ENCODE data around the gene CAMTA1. TPM values are rescaled to one million over a fixed set of nuclear protein-coding genes. Genes with fewer than 3 reads are reported as not detected.

The CAMTA1 gene
- total RNA-seq, 2 experiments from 2014 or later = 43.9 to 73.3 TPM

DNA sequence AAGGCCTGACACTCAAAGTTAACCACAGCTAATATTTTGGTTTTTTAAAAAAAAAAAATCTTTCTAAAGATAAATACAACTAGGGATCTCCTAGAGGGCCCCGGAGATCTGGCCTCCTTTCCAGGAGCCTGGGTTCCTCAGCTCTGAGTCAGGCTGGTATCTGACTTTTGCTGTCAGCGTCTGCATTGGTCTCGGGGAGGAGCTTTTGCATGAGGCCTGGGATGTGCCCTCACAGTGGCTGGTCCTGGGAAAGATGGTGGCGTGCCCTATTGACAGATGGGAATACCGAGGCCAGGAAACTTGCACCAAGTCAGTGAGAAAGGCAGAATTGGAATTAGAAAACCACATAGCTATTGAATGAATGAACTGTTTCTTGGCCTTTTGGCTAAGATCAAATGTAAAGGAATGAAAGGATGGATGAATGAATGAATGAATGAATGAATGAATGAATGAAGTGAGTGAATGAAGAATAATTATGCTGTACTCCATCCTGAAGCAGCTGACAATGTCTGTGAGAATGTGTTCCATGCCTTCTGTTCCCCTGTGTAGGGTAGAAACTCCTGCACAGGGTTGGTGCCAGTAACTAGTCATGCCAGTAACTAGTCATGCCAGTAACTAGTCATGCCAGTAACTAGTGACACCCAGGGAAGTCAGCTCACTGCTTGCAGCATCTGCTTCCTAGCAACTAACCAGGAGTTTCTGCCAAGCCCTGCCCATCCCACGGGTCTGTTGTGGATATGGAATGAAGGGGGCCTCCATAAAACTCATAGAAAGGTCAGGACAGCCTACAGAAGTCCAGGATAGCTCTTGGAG is 743.3 kb downstream of the CAMTA1 start:
- Histone ChIP-seq H3K36me3 (ENCODE audit: insufficient read depth, low read length) (no peaks in the 10 kb centered on the region), H3K9me2 (ENCODE audit: insufficient read depth, low read length) (no peaks in the 10 kb centered on the region), H3K79me2 (ENCODE audit: insufficient read depth, low read depth, low read length) (no peaks in the 10 kb centered on the region), H3K27ac (ENCODE audit: low read depth, low read length, poor library complexity, severe bottlenecking) (no peak overlapping the region), H3K4me2 (ENCODE audit: low read length) (no peak overlapping the region), H2AFZ (ENCODE audit: low read length) (no peak overlapping the region), H4K20me1 (ENCODE audit: insufficient read depth, low read length) (no peaks in the 10 kb centered on the region), H3K4me3 (ENCODE audit: low read depth, low read length, poor library complexity, severe bottlenecking) (no peak overlapping the region), H3K4me1 (ENCODE audit: insufficient read depth, low read length, poor library complexity, severe bottlenecking) (no peaks in the 10 kb centered on the region), H3K9me3 (ENCODE audit: low read length) (no peaks in the 10 kb centered on the region)
- POLR2A ChIA-PET = no interaction called here
- no TSS peak for BruUV-seq (replicated peaks)
- TF ChIP-seq EZH2phosphoT487 (IDR thresholded peaks at IDR 0.05; ENCODE audit: borderline replicate concordance, low read depth, low read length) = no peak
- TF ChIP-seq, protein P1, sequence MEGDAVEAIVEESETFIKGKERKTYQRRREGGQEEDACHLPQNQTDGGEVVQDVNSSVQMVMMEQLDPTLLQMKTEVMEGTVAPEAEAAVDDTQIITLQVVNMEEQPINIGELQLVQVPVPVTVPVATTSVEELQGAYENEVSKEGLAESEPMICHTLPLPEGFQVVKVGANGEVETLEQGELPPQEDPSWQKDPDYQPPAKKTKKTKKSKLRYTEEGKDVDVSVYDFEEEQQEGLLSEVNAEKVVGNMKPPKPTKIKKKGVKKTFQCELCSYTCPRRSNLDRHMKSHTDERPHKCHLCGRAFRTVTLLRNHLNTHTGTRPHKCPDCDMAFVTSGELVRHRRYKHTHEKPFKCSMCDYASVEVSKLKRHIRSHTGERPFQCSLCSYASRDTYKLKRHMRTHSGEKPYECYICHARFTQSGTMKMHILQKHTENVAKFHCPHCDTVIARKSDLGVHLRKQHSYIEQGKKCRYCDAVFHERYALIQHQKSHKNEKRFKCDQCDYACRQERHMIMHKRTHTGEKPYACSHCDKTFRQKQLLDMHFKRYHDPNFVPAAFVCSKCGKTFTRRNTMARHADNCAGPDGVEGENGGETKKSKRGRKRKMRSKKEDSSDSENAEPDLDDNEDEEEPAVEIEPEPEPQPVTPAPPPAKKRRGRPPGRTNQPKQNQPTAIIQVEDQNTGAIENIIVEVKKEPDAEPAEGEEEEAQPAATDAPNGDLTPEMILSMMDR (conservative IDR thresholded peaks at IDR 0.05; ENCODE audit: low read length) = no peak
- CTCF ChIA-PET (ENCODE audit: unreplicated experiment) = interaction anchor here (0.7 kb wide), 1 partner anchor 661 kb away, joined by 3 read pairs; no protein-coding TSS in a partner anchor
- no peak for DNase-seq (ENCODE audit: low spot score)
- intact Hi-C loops (cut with micrococcal nuclease; ENCODE audit: unreplicated experiment) = no loop called here

- no peaks in the 10 kb centered on the region for H3K36me3 ChIP-seq (ENCODE audit: insufficient read depth, low read length)
- H3K9me2 ChIP-seq (ENCODE audit: insufficient read depth, low read length) = no peaks in the 10 kb centered on the region
- POLR2A ChIA-PET = no interaction called here
- no peaks in the 10 kb centered on the region for H3K9me3 ChIP-seq (ENCODE audit: low read length)
- no TSS peak for BruUV-seq (replicated peaks)
- no peak overlapping the region for H2AFZ ChIP-seq (ENCODE audit: low read length)
- H4K20me1 ChIP-seq (ENCODE audit: insufficient read depth, low read length) = no peaks in the 10 kb centered on the region
- intact Hi-C loops (cut with micrococcal nuclease; ENCODE audit: unreplicated experiment) = no loop called here
- DNase-seq (ENCODE audit: low spot score) = no peak
- CTCF ChIA-PET (ENCODE audit: unreplicated experiment) = no interaction called here
- H3K4me3 ChIP-seq (ENCODE audit: low read depth, low read length, poor library complexity, severe bottlenecking) = no peak overlapping the region
- no peak overlapping the region for H3K4me2 ChIP-seq (ENCODE audit: low read length)
- no peaks in the 10 kb centered on the region for H3K79me2 ChIP-seq (ENCODE audit: insufficient read depth, low read depth, low read length)
- no peak for TF ChIP-seq EZH2phosphoT487 (IDR thresholded peaks at IDR 0.05; ENCODE audit: borderline replicate concordance, low read depth, low read length)
- TF ChIP-seq, protein P1 (conservative IDR thresholded peaks at IDR 0.05; ENCODE audit: low read length) = no peak
- no peaks in the 10 kb centered on the region for H3K4me1 ChIP-seq (ENCODE audit: insufficient read depth, low read length, poor library complexity, severe bottlenecking)
- no peak overlapping the region for H3K27ac ChIP-seq (ENCODE audit: low read depth, low read length, poor library complexity, severe bottlenecking)
Observed at GRCh38 chr1:7529917-7530316, 744.7 kb downstream of the CAMTA1 start.
